OCI-LY1 (cell line): ENCODE results near the gene JOSD2.
"Not testable (repeated sequence)": the region's sequence is repeated elsewhere in the genome, so short reads cannot be mapped to it uniquely, and the experiment has no call there.

Experiments used
- EZH2 ChIP-seq: fragments of 200-600 bp; sonication (generic), shearing (Covaris generic); IDR thresholded peaks from 2 replicates; pipeline ENCODE4 v1.8.0; 2017; ENCODE audit warnings: borderline replicate concordance, mixed run types, mild to moderate bottlenecking, antibody characterized with exemption, low read length, moderate library complexity, mixed read lengths
- TF ChIP-seq, protein P1 (sequence below): fragments of 200-600 bp; sonication (generic), shearing (Covaris generic); IDR thresholded peaks from 2 replicates; pipeline ENCODE4 v1.5.1; 2017; ENCODE audit warnings: mild to moderate bottlenecking, antibody characterized with exemption, low read length, moderate library complexity, mixed read lengths

DNA sequence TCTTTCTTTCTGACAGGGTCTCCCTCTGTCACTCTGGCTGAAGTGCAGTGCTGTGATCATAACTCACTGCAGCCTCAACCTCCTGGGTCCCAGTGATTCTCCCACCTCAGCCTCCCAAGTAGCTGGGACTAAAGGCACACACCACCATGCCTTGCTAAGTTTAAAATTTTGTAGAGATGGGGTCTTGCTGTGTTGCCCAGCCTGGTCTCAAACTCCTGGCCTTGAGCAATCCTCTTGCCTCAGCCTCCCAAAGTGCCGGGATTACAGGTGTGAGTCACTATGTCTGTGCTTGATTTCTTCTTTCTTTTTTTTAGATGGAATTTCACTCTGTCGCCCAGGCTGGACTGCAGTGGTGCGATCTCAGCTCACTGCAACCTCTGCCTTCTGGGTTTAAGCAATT is 17.1 kb upstream of the JOSD2 start:
- TF ChIP-seq, protein P1, sequence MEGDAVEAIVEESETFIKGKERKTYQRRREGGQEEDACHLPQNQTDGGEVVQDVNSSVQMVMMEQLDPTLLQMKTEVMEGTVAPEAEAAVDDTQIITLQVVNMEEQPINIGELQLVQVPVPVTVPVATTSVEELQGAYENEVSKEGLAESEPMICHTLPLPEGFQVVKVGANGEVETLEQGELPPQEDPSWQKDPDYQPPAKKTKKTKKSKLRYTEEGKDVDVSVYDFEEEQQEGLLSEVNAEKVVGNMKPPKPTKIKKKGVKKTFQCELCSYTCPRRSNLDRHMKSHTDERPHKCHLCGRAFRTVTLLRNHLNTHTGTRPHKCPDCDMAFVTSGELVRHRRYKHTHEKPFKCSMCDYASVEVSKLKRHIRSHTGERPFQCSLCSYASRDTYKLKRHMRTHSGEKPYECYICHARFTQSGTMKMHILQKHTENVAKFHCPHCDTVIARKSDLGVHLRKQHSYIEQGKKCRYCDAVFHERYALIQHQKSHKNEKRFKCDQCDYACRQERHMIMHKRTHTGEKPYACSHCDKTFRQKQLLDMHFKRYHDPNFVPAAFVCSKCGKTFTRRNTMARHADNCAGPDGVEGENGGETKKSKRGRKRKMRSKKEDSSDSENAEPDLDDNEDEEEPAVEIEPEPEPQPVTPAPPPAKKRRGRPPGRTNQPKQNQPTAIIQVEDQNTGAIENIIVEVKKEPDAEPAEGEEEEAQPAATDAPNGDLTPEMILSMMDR = not testable (repeated sequence)
- not testable (repeated sequence) for TF ChIP-seq EZH2
